ENCODE measurements around the gene TMEM158.

Gene TMEM158

DNA sequence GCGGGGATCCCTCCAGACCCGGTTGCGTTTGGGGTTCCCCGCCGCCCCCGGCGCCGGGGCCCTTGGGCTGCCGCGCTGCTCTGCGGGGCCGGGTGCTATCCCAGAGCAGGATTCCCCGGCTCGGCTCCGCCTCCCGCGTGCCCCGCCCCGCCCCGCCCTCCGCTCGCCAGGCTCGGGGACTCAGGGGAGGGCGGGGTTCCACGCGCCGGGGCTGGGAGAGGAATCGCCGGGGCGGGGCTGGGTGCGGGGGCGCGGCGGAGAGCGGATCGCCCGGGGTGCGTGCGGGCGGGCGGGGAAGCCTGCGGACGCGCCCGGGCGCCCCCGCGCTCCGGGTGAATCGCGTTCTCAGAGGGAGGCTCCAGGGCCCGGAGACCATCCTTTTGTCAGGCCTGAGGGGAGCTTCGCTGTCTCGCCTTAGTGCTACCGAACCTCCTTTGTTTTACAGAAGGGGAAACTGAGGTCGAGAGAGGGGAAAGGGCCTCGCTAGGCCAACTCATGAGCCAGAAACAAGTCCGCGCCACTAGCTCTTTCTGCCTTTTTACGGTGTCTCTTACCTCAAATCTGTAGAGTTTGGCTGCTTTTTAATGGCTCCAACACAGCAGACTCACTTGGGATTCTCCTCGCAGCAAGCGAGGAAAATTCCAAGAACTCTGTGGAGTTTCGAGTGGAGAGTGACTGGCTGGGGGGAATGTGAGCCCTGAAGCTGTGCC, at the start of gene TMEM158:
TMEM158 (minus strand) TSS at position 82 of the 710 bp plus-strand sequence. CDS start 260 bp downstream, outside the sequence.
- peak; percentile 52 for DNase-seq

GRCh38 chr3:45275006-45275704, 49.1 kb upstream of the TMEM158 start:
- DNase-seq: no peak

DNA sequence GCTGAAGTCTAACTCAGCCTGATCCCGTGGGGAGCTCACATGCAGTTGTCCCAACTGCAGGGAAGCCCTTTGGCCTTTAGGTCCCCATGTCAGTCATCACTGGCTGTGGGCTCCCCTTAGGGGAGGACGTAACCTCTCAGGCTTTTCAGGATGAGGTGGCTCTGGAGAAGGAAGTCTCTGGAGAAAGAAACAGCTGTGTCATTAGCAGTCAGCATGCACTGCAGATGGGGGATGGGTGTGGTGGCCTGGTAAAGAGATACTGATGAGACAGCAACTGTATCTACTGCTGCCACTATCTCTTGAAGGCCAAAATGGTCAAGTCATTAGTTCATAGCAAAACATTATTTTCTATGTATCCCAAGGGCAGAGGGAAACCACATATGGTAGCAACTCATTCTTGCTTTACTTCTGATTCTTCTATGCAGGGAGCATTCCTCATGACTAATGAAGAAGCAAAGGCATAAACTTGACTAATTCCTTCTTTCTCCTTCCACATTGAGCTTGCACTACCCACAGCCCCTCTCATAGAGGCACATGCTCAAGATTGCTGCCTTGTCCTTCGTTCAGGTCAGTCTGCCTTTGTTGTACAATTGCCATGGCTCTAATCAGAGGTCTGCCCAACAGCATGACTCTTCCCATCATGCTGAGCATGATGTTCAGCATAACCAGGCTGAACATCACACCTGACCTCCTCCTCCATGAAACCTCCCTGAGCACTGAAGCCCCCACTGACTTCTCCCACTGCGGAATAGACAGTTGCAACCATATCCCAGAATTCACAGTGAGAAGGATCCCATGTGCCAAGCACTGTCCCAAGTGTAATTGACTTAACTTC, 47.8 kb upstream of the TMEM158 start:
- DNase-seq: no peak

GRCh38 chr3:45272828-45273470, 46.9 kb upstream of the TMEM158 start:
- DNase-seq: no peak

GRCh38 chr3:45272032-45272810, 46.1 kb upstream of the TMEM158 start:
- DNase-seq: no peak

DNA sequence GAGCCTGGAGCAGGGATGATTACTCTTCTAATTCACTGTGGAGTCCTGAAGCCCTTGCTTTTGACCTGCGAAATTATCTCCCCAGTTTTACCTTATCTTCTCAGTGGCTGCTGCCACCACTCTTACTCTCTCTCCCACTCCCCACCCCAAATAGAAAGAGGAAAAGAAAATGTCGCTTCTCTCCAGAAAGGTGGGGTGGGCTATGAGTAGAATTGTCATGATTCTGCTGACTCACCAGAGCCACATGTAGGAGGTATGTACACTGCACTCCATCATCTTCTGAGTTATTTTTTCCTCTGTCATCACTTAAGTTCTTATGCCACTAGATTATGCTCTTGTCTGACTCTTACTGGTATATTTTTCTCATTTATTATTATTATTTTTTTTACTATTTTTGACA, 43.9 kb upstream of the TMEM158 start:
- no peak for DNase-seq

DNA sequence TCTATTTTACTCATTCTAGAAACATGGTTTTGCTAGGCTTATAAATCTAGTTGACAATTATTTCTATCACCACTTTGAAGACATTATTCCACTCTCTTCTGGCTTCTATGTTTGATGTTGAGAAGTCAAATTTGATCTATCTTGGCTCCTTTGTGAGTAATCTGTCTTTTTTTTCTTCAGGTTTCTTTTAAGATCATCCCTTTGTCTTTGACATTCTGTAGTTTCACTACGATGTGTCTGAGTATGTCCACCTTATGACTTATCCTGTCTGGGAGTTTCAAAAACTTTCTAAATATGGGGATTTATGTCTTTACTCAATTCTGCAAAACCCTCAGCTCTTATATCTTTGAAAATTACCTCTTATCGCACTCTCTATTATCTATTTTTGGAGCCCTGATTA, 41.0 kb upstream of the TMEM158 start:
- DNase-seq: no peak

GRCh38 chr3:45261333-45262110, 35.4 kb upstream of the TMEM158 start:
- DNase-seq: no peak

DNA sequence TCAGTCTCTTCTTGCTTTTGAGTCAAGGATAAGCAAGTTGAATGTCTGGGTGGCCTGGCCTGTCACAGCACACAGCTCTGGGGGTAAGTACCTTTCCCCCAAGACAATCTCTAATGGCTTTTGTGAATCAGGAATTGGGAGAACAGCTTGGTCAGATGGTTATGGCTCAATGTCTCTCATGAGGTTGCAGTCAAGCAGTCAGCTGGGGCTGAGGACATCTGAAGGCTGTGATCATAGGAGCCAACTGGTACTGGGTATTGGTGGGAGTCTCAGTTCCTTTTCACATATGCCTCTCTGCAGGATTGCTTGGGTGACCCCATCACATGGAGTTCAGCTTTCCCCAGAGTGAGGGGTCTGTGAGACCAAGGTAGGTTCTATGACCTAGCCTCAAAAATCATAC, 33.0 kb upstream of the TMEM158 start:
- no peak for DNase-seq

GRCh38 chr3:45258317-45258716, 32.2 kb upstream of the TMEM158 start:
- no peak for DNase-seq

GRCh38 chr3:45253316-45253715, 27.2 kb upstream of the TMEM158 start:
- DNase-seq: no peak

DNA sequence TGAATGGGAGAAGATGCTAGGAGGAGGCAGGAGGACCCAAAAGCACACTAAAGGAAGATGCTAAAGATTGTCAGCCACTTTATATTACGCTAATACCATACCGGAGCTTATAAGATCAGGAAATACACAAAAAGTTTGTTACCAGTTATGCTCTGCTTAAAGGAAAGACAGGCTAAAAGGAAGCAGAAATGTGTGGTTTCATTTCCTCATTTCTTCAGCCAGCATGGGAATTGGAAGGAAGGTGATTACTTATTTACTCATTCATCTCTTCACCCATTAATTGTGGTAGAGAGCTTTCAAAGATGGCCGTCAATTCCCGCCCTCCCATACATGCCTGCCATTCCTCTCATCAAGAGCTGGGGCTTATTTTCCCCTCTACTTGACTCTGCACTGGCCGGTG, 26.7 kb upstream of the TMEM158 start:
- no peak for DNase-seq

- DNase-seq: no peak
Observed at GRCh38 chr3:45249391-45249790, 23.3 kb upstream of the TMEM158 start.

- DNase-seq: no peak
Observed at GRCh38 chr3:45246241-45246640, 20.2 kb upstream of the TMEM158 start.

DNA sequence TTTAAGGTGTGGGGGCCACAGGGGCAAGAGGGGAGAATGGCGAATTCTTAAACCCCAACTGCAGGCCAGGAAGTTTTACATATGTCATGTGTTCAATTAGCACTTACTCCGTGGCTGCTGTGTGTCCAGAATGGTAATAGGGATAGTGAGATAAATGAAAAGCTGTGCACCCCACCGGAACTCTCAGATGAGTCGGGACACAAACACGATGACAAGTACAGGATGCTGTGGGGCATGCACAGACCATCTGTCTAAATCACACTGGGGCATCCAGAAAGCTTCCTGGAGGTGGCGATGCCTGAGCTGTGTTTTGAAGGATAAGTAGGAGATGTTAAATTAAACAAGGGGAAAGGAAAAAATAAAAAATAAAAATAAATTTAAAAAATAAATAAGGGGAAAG, 18.3 kb upstream of the TMEM158 start:
- DNase-seq: no peak

DNA sequence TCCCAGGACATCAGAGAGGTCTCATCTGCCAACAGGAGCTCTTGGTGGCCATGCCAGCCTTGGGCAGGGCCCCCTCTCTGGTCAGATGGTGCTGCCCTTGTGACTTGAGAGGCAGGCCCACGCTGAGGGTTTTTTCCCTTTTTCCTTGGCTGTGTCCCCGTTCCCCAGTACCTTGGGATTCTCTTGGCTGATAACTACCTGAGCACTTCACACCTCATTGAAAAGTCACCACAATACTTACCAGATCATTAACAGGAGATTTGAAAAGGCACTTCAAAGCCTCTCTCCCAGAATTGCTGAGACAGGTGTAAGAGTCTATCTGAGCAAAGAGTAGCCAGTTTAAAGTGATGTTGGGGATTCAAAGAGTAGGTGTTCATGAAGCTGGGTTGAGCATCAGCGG, 15.1 kb upstream of the TMEM158 start:
- no peak for DNase-seq

DNA sequence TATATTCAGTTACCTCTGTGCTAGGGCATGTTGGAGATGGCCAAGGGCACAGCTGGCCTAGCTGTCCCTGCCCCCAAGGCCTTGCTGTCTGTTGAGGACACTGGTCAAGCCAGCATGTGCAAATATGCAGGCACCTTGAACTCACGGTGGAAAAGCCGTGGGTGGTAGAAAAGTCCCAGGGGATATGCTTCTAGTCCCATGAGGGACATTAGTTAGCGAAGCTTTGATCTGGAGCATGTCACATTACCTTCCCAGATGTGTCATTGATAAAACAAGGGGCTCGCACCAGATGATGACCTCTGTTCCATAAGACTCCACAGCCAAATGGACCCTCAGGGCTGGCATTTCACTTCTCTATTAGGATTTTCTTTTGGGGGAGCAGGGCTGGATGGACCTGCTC, 14.2 kb upstream of the TMEM158 start:
- DNase-seq: no peak

DNA sequence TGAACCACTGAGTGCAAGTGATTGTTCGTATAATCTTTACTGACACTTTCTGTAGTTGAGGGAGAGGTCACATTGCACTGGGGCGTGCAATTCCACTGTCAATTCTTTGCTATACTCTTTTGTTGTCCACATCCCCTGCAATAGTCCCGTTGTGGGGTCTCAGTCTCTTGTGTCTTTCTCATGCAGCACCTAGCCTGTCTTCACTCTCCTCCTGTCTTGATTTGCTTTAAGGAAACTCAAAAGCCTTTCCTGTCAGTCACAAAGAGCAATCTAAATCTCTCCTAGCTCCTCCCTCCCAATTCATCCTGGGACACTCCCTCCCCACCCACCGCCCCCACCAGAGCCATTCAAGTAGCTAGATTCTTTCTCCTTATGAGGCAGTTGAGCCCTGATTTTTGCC, 13.2 kb upstream of the TMEM158 start:
- no peak for DNase-seq

GRCh38 chr3:45236964-45237363, 10.9 kb upstream of the TMEM158 start:
- DNase-seq: no peak

- DNase-seq: no peak
Observed at GRCh38 chr3:45235409-45235808, 9.3 kb upstream of the TMEM158 start.

GRCh38 chr3:45234250-45234649, 8.2 kb upstream of the TMEM158 start:
- DNase-seq: no peak

DNA sequence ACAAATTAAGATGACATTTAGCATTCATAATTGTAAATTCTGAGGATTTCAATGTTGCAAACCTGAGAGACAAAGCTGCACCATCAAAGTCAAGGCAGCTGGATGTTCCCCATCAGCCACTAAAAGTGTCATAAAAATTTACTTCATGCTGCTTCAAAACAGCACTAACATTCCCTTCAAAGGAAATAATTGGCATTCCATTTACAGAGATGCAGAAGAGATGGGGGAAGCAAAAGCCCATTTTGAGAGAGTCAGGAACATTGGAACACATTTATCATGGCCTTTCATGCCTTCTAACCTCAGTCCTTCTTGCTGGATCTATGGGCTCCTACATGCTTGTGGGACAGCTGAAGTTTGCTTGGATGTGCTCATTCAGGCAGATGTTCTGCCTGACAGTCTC, 6.4 kb upstream of the TMEM158 start:
- no peak for DNase-seq
